T-helper 2 cell (primary cell): Measurements from ENCODE around the gene GPS1.
A peak's percentile ranks its signal among the peaks of the same experiment; 100 is the strongest.

ENCODE experiments used
- DNase-seq, 5 experiments: peaks; one replicate each; pipeline versions ENCODE4 v3.0.0 to v3.0.0-alpha.2; 2012 to 2022

Gene GPS1

DNA sequence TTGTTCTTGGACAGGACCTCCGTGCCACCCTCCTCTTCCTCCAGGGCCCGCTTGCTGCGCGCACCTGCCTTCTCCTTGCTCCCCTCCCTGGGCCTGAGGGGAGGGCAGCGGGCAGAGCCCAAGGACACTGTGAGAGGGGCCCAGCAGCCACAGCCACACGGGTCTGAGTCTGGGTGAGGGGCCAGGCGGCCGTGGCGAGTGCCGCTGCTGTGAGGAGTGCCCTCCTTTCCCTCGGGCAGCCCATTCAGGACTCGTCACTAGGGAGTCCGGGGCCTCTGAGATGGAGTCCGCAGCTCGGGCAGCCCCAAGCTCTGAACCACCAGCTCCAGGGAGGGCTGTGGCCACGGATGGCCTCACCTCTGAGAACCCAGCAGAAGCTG is 8.3 kb downstream of the GPS1 start:
- no peak for DNase-seq

DNA sequence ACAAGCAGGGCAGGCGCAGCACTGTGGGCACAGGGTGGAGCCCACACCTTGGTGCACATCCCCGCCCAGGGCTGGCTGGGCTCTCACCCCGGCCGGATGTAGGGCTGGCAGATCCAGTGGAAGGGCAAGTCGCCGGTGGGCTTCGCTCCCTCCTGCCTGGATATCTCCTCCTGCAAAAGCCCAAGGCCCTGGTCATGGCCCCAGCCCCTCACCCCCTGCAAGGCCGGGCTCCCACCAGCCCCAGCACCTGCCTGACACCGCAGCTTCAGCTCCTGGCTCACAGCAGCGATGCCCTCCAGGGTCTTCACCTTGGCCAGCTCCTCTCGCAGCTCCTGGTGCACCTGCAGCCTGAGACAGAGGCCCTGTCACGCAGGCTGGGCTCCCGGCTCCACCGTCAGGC is 8.9 kb downstream of the GPS1 start:
- no peak for DNase-seq

- no peak for DNase-seq
Observed at GRCh38 chr17:82061047-82061925, 9.6 kb downstream of the GPS1 start.

DNA sequence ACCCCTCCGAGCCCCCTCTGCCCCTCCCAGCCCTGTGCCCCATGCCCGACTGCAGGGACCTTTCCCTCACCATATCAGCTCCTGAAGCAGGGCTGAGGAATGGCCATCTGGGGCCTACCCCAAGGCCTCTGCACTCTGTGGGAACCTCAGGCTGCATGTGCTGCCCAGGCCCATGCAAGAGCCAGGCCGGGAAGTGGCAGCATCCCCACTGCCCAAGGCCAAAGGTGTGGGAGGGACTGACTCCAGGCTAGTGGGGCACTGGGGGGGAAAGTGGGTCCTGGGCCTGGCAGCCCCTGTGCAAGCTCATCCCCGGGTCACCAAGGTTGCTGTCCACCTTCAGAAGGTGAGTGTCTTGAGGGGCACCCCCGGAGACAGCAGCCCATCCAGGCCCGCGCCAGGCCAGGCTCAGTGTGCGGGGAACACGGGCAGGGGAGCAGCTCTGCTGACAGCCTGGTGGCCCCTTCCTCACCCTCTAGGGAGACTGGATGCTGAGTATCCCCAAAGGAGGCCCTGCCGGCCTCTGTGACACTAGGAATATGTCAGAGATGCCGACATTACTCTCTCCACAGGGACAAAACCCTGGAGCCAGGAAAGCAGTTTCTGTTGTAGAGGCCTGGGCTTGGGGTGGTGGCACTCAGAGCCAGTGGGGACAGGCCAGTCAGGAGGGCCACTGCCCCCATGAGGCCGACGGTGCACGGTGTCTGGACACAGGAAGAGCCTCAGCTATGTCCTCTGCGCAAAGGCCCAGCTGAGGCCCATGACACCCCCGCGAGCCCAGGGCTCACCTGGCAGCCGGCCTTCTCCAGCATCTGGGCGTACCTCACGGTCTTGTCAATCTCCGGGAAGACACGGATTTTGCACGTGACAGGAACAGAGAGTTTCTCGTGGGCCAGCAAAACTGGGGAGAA is 10.6 kb downstream of the GPS1 start:
- no peak for DNase-seq

DNA sequence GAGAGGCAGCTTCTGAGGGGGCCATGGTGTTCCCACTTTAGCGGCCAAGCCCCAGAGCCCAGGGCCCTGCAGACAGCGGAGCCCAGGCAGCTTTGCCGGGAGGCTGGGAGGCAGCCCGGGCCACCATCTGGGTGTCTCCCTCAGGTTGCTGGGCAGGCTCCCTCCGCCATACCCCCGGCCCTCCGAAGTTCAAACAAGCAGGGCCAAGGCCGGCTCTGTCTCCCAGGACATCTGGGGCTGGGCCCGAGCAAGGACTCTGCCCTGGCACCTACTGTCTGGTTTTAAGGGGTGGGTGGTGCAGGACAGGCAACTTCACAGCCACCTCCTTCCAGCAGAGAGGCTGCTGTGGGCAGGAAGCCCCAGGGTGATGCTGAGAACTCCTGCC is 11.3 kb downstream of the GPS1 start:
- DNase-seq, result no peak

GRCh38 chr17:82063424-82064415 is 12.0 kb downstream of the GPS1 start:
- DNase-seq, result no peak

DNA sequence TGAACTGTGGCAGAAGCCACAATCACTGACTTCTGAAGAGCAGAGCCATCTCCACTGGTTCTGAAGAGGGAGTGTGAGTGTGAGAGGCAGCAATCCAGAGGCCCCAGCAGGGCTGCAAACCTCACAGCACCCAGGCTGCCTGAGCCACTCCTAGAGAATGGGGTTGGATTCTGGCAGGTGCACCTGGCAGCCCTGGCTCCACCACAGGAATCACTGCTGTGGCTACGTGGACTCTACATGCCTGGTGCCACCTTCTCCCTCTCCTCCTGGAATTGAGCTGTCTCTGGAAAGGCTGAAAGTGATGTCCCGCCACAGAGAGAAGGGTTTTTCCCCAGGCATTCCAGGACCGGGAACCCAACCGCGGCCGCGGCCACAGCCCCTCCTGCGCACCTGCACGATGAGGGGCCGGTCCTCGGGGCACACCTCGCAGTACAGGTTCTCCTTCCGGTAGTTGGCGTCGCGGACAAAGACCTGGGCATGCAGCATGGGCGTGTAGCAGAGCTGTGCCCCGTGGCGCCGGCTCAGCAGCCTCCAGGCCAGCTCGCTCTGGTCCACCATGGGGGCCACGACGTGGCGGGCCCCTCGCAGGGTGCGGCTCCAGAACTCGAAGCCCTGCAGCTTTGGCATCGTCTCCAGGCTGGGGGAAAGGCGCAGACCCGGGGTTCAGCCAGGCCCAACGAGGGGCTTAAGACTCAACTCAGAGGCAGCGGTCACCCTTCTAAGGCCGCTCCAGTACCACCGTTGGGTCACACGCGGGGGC is 12.9 kb downstream of the GPS1 start:
- DNase-seq, result no peak

- no peak for DNase-seq
Observed at GRCh38 chr17:82065193-82065637, 13.5 kb downstream of the GPS1 start.

- peak; percentile 44 to 82 (median 51) for DNase-seq
Observed at GRCh38 chr17:82065638-82066303, 14.1 kb downstream of the GPS1 start, which contains the start of gene DUS1L. Gene DUS1L, minus strand, starts transcription at chr17:82065804. Its CDS starts 745 bp downstream, at chr17:82065059.

DNA sequence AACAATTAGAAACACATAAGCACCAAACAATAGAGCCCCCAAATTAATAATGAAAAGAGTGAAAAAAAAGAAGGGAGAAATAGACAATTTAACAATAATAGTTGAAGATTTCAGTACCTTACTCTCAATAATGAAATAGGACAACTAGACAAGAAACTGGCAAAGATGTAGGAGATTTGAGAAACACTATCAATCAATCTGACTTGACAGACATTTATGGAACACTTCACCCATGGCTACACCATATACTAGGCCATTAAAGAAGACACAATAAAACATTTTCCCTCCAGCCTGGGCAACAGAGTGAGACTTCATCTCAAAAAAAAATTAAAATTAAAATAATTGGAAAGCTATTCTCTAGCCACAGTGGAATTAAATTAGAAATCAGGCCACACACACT is 18.9 kb downstream of the GPS1 start:
- no peak for DNase-seq

- DNase-seq, result no peak
Observed at GRCh38 chr17:82072827-82073226, 21.1 kb downstream of the GPS1 start.

GRCh38 chr17:82073446-82073845 is 21.7 kb downstream of the GPS1 start:
- no peak for DNase-seq

GRCh38 chr17:82076018-82076784 is 24.5 kb downstream of the GPS1 start:
- DNase-seq, result no peak

- DNase-seq, result no peak
Observed at GRCh38 chr17:82076785-82077591, 25.3 kb downstream of the GPS1 start.

DNA sequence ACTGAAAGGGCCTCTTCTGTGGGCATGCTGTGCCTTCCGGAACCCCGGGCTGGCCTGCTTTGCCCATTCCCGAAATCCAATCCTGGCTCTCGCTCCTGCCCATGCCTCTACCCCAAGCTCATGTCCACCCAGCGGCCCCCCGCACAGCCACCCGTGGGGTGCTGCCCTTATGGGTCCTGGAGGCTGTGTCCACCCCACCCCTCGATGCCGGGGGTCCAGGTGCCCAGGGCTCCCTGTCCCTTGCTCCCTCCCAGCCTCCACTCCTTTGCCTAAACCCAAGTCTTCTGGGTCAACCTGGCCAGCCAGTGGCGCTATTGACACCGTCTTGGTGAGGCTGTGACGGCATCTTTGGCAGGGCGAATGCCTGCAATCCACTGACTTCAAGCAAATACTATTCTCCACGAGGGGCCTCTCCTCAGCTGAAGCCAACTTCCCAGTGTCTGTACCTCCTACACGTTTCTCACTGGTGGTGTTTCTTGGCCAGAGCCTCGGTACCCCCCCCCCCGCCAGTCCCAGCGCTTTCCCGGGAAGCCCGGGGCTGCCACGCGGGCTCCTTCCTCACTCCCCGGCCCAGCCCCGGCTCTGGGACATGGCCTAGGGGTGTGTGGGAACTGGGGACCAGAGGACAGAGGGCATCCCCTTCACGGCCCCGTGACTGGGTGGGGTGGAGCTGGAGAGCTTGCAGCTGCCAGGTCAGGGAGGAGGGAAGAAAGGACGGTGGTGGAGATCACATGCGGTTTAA is 26.1 kb downstream of the GPS1 start:
- no peak for DNase-seq

DNA sequence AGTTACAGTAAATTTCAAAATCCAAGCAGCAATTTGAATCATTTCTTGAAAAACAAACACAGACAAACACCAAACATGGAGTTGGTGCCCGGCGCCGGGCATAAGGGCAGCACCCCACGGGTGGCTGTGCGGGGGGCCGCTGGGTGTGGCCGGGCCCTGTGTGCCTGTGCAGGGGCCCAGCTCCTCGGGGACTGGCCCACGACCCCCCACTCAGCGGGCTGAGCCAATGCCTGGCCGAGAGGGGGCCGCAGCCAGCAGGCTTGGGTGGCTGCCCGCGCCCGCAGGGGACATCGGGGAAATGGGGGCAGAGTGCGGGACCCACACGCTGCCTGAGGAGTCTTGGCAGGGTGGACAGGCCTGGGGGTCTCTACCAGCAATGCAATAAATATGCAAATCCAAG is 26.7 kb downstream of the GPS1 start:
- DNase-seq, result no peak

GRCh38 chr17:82079001-82079677 is 27.4 kb downstream of the GPS1 start:
- DNase-seq, result no peak
